HepG2 (cell line): ENCODE results near the gene SHC3. TPM values are rescaled to one million over a fixed set of nuclear protein-coding genes. Genes with fewer than 3 reads are reported as not detected.

Source experiments
- ATAC-seq: fragments of 200-7000 bp; cut with Tn5 transposase; 3 replicates; pipeline ENCODE4 v1.9.1; 2020; ENCODE audit warnings: mild to moderate bottlenecking, moderate library complexity
- BruUV-seq: library from RNA; stranded (reverse); fragments of 400-500 nt; replicated peaks from 2 replicates; lab custom pipeline; 2021; lab: Mats Ljungman, UMichigan
- CTCF ChIA-PET: fragments of 300-600 bp; formaldehyde crosslinking; extraction: SDS; loops from one replicate; lab custom pipeline; 2021; ENCODE audit warnings: low total read pairs, inconsistent platforms, low intra/inter-chr PET ratio; lab: Yijun Ruan, JAX
- POLR2A ChIA-PET: fragments of 350-600 bp; sonication (Branson Sonifier 250); formaldehyde crosslinking; loops from one replicate; lab custom pipeline; 2020; ENCODE audit warnings: antibody characterized with exemption, inconsistent platforms; lab: Yijun Ruan, JAX
- DNase-seq: peaks from one replicate; pipeline ENCODE4 v3.0.0-alpha.2; 2015; ENCODE audit warnings: low spot score
- FAIRE-seq: peaks from 3 replicates; lab custom pipeline; 2011; peaks lifted over from hg19 to GRCh38; lab: Jason Lieb, UNC
- H2AFZ ChIP-seq: one replicate; pipeline ENCODE4 v1.6.1; 2011; ENCODE audit warnings: low read length, inconsistent platforms
- H3K27ac ChIP-seq: fragments of 300-600 bp; 3 replicates; pipeline ENCODE4 v1.8.0; 2011; ENCODE audit warnings: mixed run types, mild to moderate bottlenecking, mixed read lengths, low read length, inconsistent platforms; ENCODE audit not compliant: insufficient read depth; ENCODE audit errors: extremely low read length
- H3K27me3 ChIP-seq, 2 experiments: fragments of 200-600 bp in 1 of 2; 2 replicates in 1 of 2; 3 replicates in 1 of 2; pipeline versions ENCODE4 v1.6.0 to v1.8.0; 2011; ENCODE audit warnings: low read length in 2 of 2, mild to moderate bottlenecking in 2 of 2, moderate library complexity in 2 of 2, inconsistent platforms in 1 of 2; ENCODE audit not compliant: insufficient read depth in 2 of 2, control insufficient read depth in 1 of 2
- H3K36me3 ChIP-seq, 2 experiments: fragments of 200-600 bp in 1 of 2; replicated peaks in 1 of 2; 2 replicates in 1 of 2; 3 replicates in 1 of 2; pipeline versions ENCODE4 v1.5.1 to v1.8.0; 2011; ENCODE audit warnings: low read length in 2 of 2, inconsistent platforms in 1 of 2; ENCODE audit not compliant: insufficient read depth in 2 of 2, control insufficient read depth in 1 of 2
- H3K4me1 ChIP-seq: 2 replicates; pipeline ENCODE4 v1.5.1; 2012; ENCODE audit warnings: low read length, inconsistent platforms; ENCODE audit not compliant: insufficient read depth
- H3K4me2 ChIP-seq: 2 replicates; pipeline ENCODE4 v1.6.0; 2011; ENCODE audit warnings: low read depth, low read length, inconsistent platforms
- H3K4me3 ChIP-seq, 3 experiments: fragments of 200-600 bp in 1 of 3; sonication (generic), shearing (Covaris generic) in 1 of 3; replicated peaks in 1 of 3; 2 replicates each; pipeline ENCODE4 v1.5.1; 2011 to 2016; ENCODE audit warnings: low read length in 3 of 3, inconsistent platforms in 2 of 3, low read depth in 2 of 3, mild to moderate bottlenecking in 2 of 3, control low read depth in 1 of 3, mixed read lengths in 1 of 3; ENCODE audit not compliant: insufficient read depth in 1 of 3
- H3K79me2 ChIP-seq: one replicate; pipeline ENCODE4 v1.6.1; 2011; ENCODE audit warnings: low read length, inconsistent platforms; ENCODE audit not compliant: insufficient read depth
- H3K9ac ChIP-seq: 2 replicates; pipeline ENCODE4 v1.6.0; 2011; ENCODE audit warnings: mild to moderate bottlenecking, low read depth, low read length, inconsistent platforms; ENCODE audit not compliant: insufficient read depth
- H3K9me3 ChIP-seq: 2 replicates; pipeline ENCODE4 v1.5.1; 2012; ENCODE audit warnings: mild to moderate bottlenecking, low read length
- H4K20me1 ChIP-seq: 2 replicates; pipeline ENCODE4 v1.6.0; 2011; ENCODE audit warnings: inconsistent platforms, mild to moderate bottlenecking, low read length, moderate library complexity; ENCODE audit not compliant: insufficient read depth
- ATF1 ChIP-seq: IDR thresholded peaks from 2 replicates; pipeline ENCODE4 v1.6.1; 2016; ENCODE audit warnings: mild to moderate bottlenecking, control low read depth
- FOXK1 ChIP-seq: sonication (generic); formaldehyde crosslinking; IDR thresholded peaks from 2 replicates; pipeline ENCODE4 v1.4.0; 2020; ENCODE audit warnings: low read depth, missing genetic modification reagents, borderline replicate concordance
- HOXA9 ChIP-seq: sonication (generic); formaldehyde crosslinking; IDR thresholded peaks from 2 replicates; pipeline ENCODE4 v1.8.1; 2022; ENCODE audit warnings: missing genetic modification reagents, mild to moderate bottlenecking, moderate library complexity, borderline replicate concordance
- JUND ChIP-seq: sonication (generic); formaldehyde crosslinking; IDR thresholded peaks from 2 replicates; pipeline ENCODE4 v1.8.0; 2022; ENCODE audit warnings: mild to moderate bottlenecking, missing genetic modification reagents
- PHF21A ChIP-seq: sonication (generic); formaldehyde crosslinking; IDR thresholded peaks from 2 replicates; pipeline ENCODE4 v1.5.0; 2020; ENCODE audit warnings: mild to moderate bottlenecking, missing genetic modification reagents
- SMARCC2 ChIP-seq: fragments of 450-650 bp; IDR thresholded peaks from 2 replicates; pipeline ENCODE4 v1.6.1; 2017; ENCODE audit warnings: antibody characterized with exemption, mild to moderate bottlenecking
- SMC3 ChIP-seq: IDR thresholded peaks from 2 replicates; pipeline ENCODE4 v1.6.1; 2011; ENCODE audit warnings: low read length, improper control_type of control experiment
- SRY ChIP-seq: sonication (generic); formaldehyde crosslinking; IDR thresholded peaks from 2 replicates; pipeline ENCODE4 v1.8.0; 2022; ENCODE audit warnings: mild to moderate bottlenecking, missing genetic modification reagents
- XBP1 ChIP-seq: sonication (generic); formaldehyde crosslinking; IDR thresholded peaks from 2 replicates; pipeline ENCODE4 v1.5.0; 2020; ENCODE audit warnings: missing genetic modification reagents
- ZNF224 ChIP-seq: sonication (generic); formaldehyde crosslinking; IDR thresholded peaks from 2 replicates; pipeline ENCODE4 v1.5.0; 2020; ENCODE audit warnings: mild to moderate bottlenecking, missing genetic modification reagents
- ZNF292 ChIP-seq: sonication (generic); formaldehyde crosslinking; IDR thresholded peaks from 2 replicates; pipeline ENCODE4 v1.8.1; 2022; ENCODE audit warnings: mild to moderate bottlenecking, low read depth, missing genetic modification reagents, borderline replicate concordance
- ZNF557 ChIP-seq: sonication (generic); formaldehyde crosslinking; IDR thresholded peaks from 2 replicates; pipeline ENCODE4 v1.4.0; 2020; ENCODE audit warnings: missing genetic modification reagents
- ZNF570 ChIP-seq: sonication (generic); formaldehyde crosslinking; IDR thresholded peaks from 2 replicates; pipeline ENCODE4 v1.4.0; 2020; ENCODE audit warnings: mild to moderate bottlenecking, missing genetic modification reagents, borderline replicate concordance
- WGBS: methylation state at CpG from one replicate; pipeline ENCODE4 v1.1.6; 2017; ENCODE audit warnings: low lambda C conversion rate; 5-methylcytosine and 5-hydroxymethylcytosine counted together
- in situ Hi-C: cut with HindIII; loops from 2 replicates; pipeline ENCODE4 v1.10.0; 2017; ENCODE audit warnings: low pct_unique_long_range_greater_than_20kb; ENCODE audit not compliant: extremely low pct_ligation_motif_present
- intact Hi-C: fragments of 100-400 bp; cut with micrococcal nuclease; formaldehyde crosslinking; loops from one replicate; pipeline ENCODE4 v1.10.0; 2022; ENCODE audit not compliant: unreplicated experiment
- polyA plus RNA-seq, 8 experiments: library from polyadenylated mRNA; depleted of rRNA in 3 of 8; stranded (reverse) in 7 of 8; unstranded in 1 of 8; fragments of >200 nt; fragmentation: Illumina TruSeq in 4 of 8; extraction: Trizol in 4 of 8; gene quantifications; 2 replicates each; pipeline versions ENCODE4 v1.2.1 to v1.2.3, GENCODE V29; 2011 to 2016; ENCODE audit warnings: low read depth in 4 of 8, missing spikeins in 1 of 8, mixed read lengths in 1 of 8; ENCODE audit not compliant: insufficient read depth in 1 of 8
- total RNA-seq, 5 experiments: library from RNA; depleted of rRNA; stranded (reverse); fragments of >200 nt; fragmentation: Illumina TruSeq; extraction: Trizol; gene quantifications; 2 replicates each; pipeline ENCODE4 v1.2.3, GENCODE V29; 2016; ENCODE audit warnings: low read depth in 1 of 5
- TF ChIP-seq, protein P1 (sequence below): sonication (generic); formaldehyde crosslinking; conservative IDR thresholded peaks from 2 replicates; pipeline ENCODE4 v1.4.0; 2020; ENCODE audit warnings: mild to moderate bottlenecking, missing genetic modification reagents, moderate library complexity
- TF ChIP-seq, protein P2 (sequence below): sonication (generic); formaldehyde crosslinking; IDR thresholded peaks from 2 replicates; pipeline ENCODE4 v1.5.0; 2020; ENCODE audit warnings: missing genetic modification reagents
- TF ChIP-seq, protein P3 (sequence below): IDR thresholded peaks from 2 replicates; pipeline ENCODE4 v1.4.0; 2020; ENCODE audit warnings: mild to moderate bottlenecking, missing genetic modification reagents
- TF ChIP-seq, protein P4 (sequence below): sonication (generic); formaldehyde crosslinking; IDR thresholded peaks from 2 replicates; pipeline ENCODE4 v1.8.0; 2023; ENCODE audit warnings: mild to moderate bottlenecking, missing genetic modification reagents

SHC3 gene
- total and polyA plus RNA-seq, 2 of the 13 experiments (the other 11 are each of a cell fraction or from before 2014, with no cell fraction given), result 0.09 to 0.89 TPM

DNA sequence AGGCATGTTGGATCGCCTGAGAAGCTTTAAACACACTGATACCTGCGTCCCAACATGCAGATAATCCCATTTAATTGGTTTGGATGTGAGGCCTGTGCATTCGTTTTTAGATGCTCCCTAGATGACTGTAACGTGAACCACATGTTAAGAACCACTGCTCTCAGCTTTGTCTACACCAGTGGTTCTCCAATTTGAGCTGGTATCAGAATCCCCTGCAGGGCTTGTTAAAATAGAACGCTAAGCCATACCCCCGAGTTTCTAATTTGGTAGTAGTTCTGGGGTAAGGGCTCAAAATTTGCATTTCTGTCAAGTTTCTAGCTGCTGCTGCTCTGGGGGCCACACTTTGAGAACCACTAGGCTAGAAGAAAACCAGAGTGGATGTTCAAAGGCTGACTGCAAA, 112.7 kb downstream of the SHC3 start:
- Histone ChIP-seq H3K4me3 (no peak overlapping the region), H3K9me3 (no peaks in the 10 kb centered on the region)
- intact Hi-C loops, result no loop called here
- ATAC-seq (no peak), FAIRE-seq (no peak)
- CTCF ChIA-PET, result no interaction called here
- TF ChIP-seq SMARCC2 (no peak), ZNF292 (CRISPR knock-in tag) (no peak), HOXA9 (CRISPR knock-in tag) (no peak), ZNF557 (no peak), XBP1 (no peak), ZNF570 (no peak), FOXK1 (no peak), SMC3 (no peak), SRY (CRISPR knock-in tag) (no peak), JUND (CRISPR knock-in tag) (no peak), ATF1 (CRISPR knock-in tag) (no peak), PHF21A (no peak), ZNF224 (no peak)
- TF ChIP-seq, protein P1, sequence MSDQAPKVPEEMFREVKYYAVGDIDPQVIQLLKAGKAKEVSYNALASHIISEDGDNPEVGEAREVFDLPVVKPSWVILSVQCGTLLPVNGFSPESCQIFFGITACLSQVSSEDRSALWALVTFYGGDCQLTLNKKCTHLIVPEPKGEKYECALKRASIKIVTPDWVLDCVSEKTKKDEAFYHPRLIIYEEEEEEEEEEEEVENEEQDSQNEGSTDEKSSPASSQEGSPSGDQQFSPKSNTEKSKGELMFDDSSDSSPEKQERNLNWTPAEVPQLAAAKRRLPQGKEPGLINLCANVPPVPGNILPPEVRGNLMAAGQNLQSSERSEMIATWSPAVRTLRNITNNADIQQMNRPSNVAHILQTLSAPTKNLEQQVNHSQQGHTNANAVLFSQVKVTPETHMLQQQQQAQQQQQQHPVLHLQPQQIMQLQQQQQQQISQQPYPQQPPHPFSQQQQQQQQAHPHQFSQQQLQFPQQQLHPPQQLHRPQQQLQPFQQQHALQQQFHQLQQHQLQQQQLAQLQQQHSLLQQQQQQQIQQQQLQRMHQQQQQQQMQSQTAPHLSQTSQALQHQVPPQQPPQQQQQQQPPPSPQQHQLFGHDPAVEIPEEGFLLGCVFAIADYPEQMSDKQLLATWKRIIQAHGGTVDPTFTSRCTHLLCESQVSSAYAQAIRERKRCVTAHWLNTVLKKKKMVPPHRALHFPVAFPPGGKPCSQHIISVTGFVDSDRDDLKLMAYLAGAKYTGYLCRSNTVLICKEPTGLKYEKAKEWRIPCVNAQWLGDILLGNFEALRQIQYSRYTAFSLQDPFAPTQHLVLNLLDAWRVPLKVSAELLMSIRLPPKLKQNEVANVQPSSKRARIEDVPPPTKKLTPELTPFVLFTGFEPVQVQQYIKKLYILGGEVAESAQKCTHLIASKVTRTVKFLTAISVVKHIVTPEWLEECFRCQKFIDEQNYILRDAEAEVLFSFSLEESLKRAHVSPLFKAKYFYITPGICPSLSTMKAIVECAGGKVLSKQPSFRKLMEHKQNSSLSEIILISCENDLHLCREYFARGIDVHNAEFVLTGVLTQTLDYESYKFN (CRISPR knock-in tag), result no peak
- TF ChIP-seq, protein P2, sequence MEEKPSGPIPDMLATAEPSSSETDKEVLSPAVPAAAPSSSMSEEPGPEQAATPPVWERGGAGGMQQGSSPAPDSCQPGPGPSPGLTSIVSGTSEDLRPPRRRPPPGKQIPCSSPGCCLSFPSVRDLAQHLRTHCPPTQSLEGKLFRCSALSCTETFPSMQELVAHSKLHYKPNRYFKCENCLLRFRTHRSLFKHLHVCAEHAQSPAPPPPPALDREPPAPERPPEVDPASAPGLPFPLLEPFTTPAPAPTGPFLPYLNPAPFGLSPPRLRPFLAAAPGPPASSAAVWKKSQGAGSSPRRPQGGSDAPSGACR (CRISPR knock-in tag), result no peak
- TF ChIP-seq, protein P3, sequence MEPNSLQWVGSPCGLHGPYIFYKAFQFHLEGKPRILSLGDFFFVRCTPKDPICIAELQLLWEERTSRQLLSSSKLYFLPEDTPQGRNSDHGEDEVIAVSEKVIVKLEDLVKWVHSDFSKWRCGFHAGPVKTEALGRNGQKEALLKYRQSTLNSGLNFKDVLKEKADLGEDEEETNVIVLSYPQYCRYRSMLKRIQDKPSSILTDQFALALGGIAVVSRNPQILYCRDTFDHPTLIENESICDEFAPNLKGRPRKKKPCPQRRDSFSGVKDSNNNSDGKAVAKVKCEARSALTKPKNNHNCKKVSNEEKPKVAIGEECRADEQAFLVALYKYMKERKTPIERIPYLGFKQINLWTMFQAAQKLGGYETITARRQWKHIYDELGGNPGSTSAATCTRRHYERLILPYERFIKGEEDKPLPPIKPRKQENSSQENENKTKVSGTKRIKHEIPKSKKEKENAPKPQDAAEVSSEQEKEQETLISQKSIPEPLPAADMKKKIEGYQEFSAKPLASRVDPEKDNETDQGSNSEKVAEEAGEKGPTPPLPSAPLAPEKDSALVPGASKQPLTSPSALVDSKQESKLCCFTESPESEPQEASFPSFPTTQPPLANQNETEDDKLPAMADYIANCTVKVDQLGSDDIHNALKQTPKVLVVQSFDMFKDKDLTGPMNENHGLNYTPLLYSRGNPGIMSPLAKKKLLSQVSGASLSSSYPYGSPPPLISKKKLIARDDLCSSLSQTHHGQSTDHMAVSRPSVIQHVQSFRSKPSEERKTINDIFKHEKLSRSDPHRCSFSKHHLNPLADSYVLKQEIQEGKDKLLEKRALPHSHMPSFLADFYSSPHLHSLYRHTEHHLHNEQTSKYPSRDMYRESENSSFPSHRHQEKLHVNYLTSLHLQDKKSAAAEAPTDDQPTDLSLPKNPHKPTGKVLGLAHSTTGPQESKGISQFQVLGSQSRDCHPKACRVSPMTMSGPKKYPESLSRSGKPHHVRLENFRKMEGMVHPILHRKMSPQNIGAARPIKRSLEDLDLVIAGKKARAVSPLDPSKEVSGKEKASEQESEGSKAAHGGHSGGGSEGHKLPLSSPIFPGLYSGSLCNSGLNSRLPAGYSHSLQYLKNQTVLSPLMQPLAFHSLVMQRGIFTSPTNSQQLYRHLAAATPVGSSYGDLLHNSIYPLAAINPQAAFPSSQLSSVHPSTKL (CRISPR knock-in tag), result no peak
- TF ChIP-seq, protein P4, sequence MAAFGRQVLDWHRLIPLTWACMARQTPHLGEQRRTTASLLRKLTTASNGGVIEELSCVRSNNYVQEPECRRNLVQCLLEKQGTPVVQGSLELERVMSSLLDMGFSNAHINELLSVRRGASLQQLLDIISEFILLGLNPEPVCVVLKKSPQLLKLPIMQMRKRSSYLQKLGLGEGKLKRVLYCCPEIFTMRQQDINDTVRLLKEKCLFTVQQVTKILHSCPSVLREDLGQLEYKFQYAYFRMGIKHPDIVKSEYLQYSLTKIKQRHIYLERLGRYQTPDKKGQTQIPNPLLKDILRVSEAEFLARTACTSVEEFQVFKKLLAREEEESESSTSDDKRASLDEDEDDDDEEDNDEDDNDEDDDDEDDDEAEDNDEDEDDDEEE (CRISPR knock-in tag), result no peak
- TF ChIP-seq, all 625 proteins: peak for 0
- Histone ChIP-seq H3K4me2 (no peak overlapping the region), H3K4me1 (no peaks in the 10 kb centered on the region), H3K79me2 (no peaks in the 10 kb centered on the region), H3K27ac (no peak overlapping the region), H3K9ac (no peak overlapping the region), H4K20me1 (no peaks in the 10 kb centered on the region), H3K27me3 (peaks cover 0 to 1% of the 10 kb centered on the region in 2 experiments; a peak in 1 of 5 replicates), H2AFZ (no peak overlapping the region), H3K36me3 (no peaks in the 10 kb centered on the region)
- in situ Hi-C loops, result no loop called here
- POLR2A ChIA-PET, result no interaction called here
- WGBS, result 13% methylated on average over 6 of the region's 6 CpGs
- DNase-seq, result no peak
- no TSS peak for BruUV-seq
